CD14-positive monocyte (primary cell): Measurements from ENCODE around the gene DSTYK. TPM values are rescaled to one million over a fixed set of nuclear protein-coding genes. Genes with fewer than 3 reads are reported as not detected.

Experiments
- DNase-seq, 3 donors: peaks; one replicate each; pipeline ENCODE4 v3.0.0-alpha.2; 2011 to 2022
- H2AFZ ChIP-seq: 2 replicates; pipeline ENCODE4 v1.6.0; 2012; ENCODE audit warnings: mild to moderate bottlenecking, low read depth, low read length, inconsistent platforms; ENCODE audit not compliant: insufficient read depth, poor library complexity, severe bottlenecking
- H3K27ac ChIP-seq, 2 donors: 1 replicate in 1 of 2; 2 replicates in 1 of 2; pipeline ENCODE4 v1.5.1; 2012 to 2013; ENCODE audit warnings: low read length in 2 of 2, control low read depth in 1 of 2, inconsistent platforms in 1 of 2, low read depth in 1 of 2, mild to moderate bottlenecking in 1 of 2
- H3K27me3 ChIP-seq, 2 donors: one replicate each; pipeline versions ENCODE4 v1.6.0 to v1.6.1; 2011 to 2013; ENCODE audit warnings: low read length in 2 of 2; ENCODE audit not compliant: control insufficient read depth in 2 of 2, insufficient read depth in 2 of 2
- H3K36me3 ChIP-seq, 2 donors: replicated peaks in 1 of 2; 1 replicate in 1 of 2; 2 replicates in 1 of 2; pipeline versions ENCODE4 v1.5.1 to v1.6.1; 2012 to 2013; ENCODE audit warnings: low read length in 2 of 2, control low read depth in 1 of 2, inconsistent platforms in 1 of 2, mild to moderate bottlenecking in 1 of 2; ENCODE audit not compliant: insufficient read depth in 2 of 2, control insufficient read depth in 1 of 2
- H3K4me1 ChIP-seq, 2 donors: 1 replicate in 1 of 2; 2 replicates in 1 of 2; pipeline versions ENCODE4 v1.5.1 to v1.6.1; 2012 to 2013; ENCODE audit warnings: low read length in 2 of 2, control low read depth in 1 of 2, inconsistent platforms in 1 of 2, mild to moderate bottlenecking in 1 of 2, moderate library complexity in 1 of 2; ENCODE audit not compliant: insufficient read depth in 2 of 2, control insufficient read depth in 1 of 2
- H3K4me2 ChIP-seq: replicated peaks from 2 replicates; pipeline ENCODE3; 2012; ENCODE audit warnings: low read length, moderate library complexity, mild to moderate bottlenecking; ENCODE audit not compliant: poor library complexity, severe bottlenecking; ENCODE audit errors: extremely low read depth
- H3K4me3 ChIP-seq, 3 experiments: fragments of 200-600 bp in 1 of 3; sonication (generic) in 1 of 3; replicated peaks in 1 of 3; 1 replicate in 2 of 3; 2 replicates in 1 of 3; pipeline ENCODE4 v1.5.1; 2011 to 2013; ENCODE audit warnings: low read length in 3 of 3, mild to moderate bottlenecking in 3 of 3, control low read depth in 2 of 3, low read depth in 2 of 3, inconsistent platforms in 1 of 3, moderate library complexity in 1 of 3
- H3K79me2 ChIP-seq: 2 replicates; pipeline ENCODE4 v1.6.0; 2012; ENCODE audit warnings: mild to moderate bottlenecking, control low read depth, inconsistent platforms, low read length, moderate library complexity; ENCODE audit not compliant: insufficient read depth
- H3K9ac ChIP-seq: 2 replicates; pipeline ENCODE4 v1.6.0; 2017; ENCODE audit warnings: low read length, mild to moderate bottlenecking; ENCODE audit not compliant: insufficient read depth, poor library complexity, severe bottlenecking
- H3K9me3 ChIP-seq, 2 donors: replicated peaks in 1 of 2; 1 replicate in 1 of 2; 2 replicates in 1 of 2; pipeline versions ENCODE4 v1.5.1 to v1.6.1; 2012 to 2013; ENCODE audit warnings: low read length in 2 of 2, control low read depth in 1 of 2; ENCODE audit not compliant: control insufficient read depth in 1 of 2, insufficient read depth in 1 of 2
- H4K20me1 ChIP-seq: 2 replicates; pipeline ENCODE4 v1.6.0; 2012; ENCODE audit warnings: mild to moderate bottlenecking, low read length, control low read depth, moderate library complexity; ENCODE audit not compliant: insufficient read depth
- H3K27ac Mint-ChIP-seq, 7 donors: one replicate each; pipeline ENCODE4 v1.8.0; 2020; ENCODE audit warnings: mild to moderate bottlenecking in 7 of 7, mixed read lengths in 7 of 7, moderate library complexity in 6 of 7, inconsistent platforms in 2 of 7
- H3K27me3 Mint-ChIP-seq, 3 donors: one replicate each; pipeline ENCODE4 v1.8.0; 2021 to 2022; ENCODE audit warnings: low read depth in 3 of 3, mild to moderate bottlenecking in 3 of 3, mixed read lengths in 3 of 3, moderate library complexity in 3 of 3, inconsistent platforms in 1 of 3
- H3K36me3 Mint-ChIP-seq, 2 donors: one replicate each; pipeline ENCODE4 v1.8.0; 2020; ENCODE audit warnings: mixed read lengths in 2 of 2, inconsistent platforms in 1 of 2, mild to moderate bottlenecking in 1 of 2
- H3K4me1 Mint-ChIP-seq: one replicate; pipeline ENCODE4 v1.8.0; 2020; ENCODE audit warnings: mild to moderate bottlenecking, mixed read lengths
- H3K4me3 Mint-ChIP-seq, 2 donors: one replicate each; pipeline ENCODE4 v1.8.0; 2020; ENCODE audit warnings: mild to moderate bottlenecking in 2 of 2, mixed read lengths in 2 of 2, moderate library complexity in 1 of 2
- H3K9me3 Mint-ChIP-seq, 7 donors: one replicate each; pipeline ENCODE4 v1.8.0; 2020 to 2022; ENCODE audit warnings: mixed read lengths in 7 of 7, mild to moderate bottlenecking in 6 of 7, moderate library complexity in 6 of 7, inconsistent platforms in 2 of 7
- CTCF ChIP-seq: fragments of 200-600 bp; IDR thresholded peaks from one replicate; pipeline ENCODE4 v1.8.0; 2022; ENCODE audit warnings: antibody characterized with exemption, mild to moderate bottlenecking
- WGBS: methylation state at CpG from one replicate; pipeline ENCODE4 v1.1.5; 2013; ENCODE audit warnings: missing lambda C conversion rate; ENCODE audit not compliant: insufficient coverage; 5-methylcytosine and 5-hydroxymethylcytosine counted together
- intact Hi-C, 2 donors: fragments of 100-400 bp; cut with micrococcal nuclease; formaldehyde crosslinking; loops; one replicate each; pipeline versions ENCODE4 v1.15.0 to v1.15.1; 2023
- polyA plus RNA-seq, 3 donors: library from polyadenylated mRNA; depleted of rRNA in 1 of 3; unstranded in 2 of 3; stranded (reverse) in 1 of 3; fragments of 300-500 nt in 2 of 3; fragments of >200 nt in 1 of 3; fragmentation: Illumina TruSeq in 2 of 3; gene quantifications; 1 replicate in 2 of 3; 2 replicates in 1 of 3; pipeline ENCODE4 v1.2.3, GENCODE V29; 2012 to 2021

DSTYK gene
- polyA plus RNA-seq, 3 donors: 2.9 to 6.5 (median 3.8) TPM

GRCh38 chr1:205109711-205110110, 101.8 kb downstream of the DSTYK start:
- no peak for TF ChIP-seq CTCF
- no peak overlapping the region for H3K9ac ChIP-seq
- Mint-ChIP-seq H3K4me3 (no peak overlapping the region), H3K9me3 (peaks cover 0 to 3% (median 0%) of the 10 kb centered on the region in 7 donors), H3K4me1 (no peaks in the 10 kb centered on the region), H3K27me3 (no peaks in the 10 kb centered on the region), H3K27ac (peak overlapping the region in 1 of 7 donors; percentile 25), H3K36me3 (peaks cover 60 to 88% of the 10 kb centered on the region in 2 donors)
- no peaks in the 10 kb centered on the region for H3K4me1 ChIP-seq
- DNase-seq: no peak
- no peaks in the 10 kb centered on the region for H3K27me3 ChIP-seq
- no peak overlapping the region for H3K4me3 ChIP-seq
- no peak overlapping the region for H3K27ac ChIP-seq
- H3K36me3 ChIP-seq: peaks cover 74 to 95% of the 10 kb centered on the region in 2 donors
- H3K4me2 ChIP-seq: no peak overlapping the region
- intact Hi-C loops: no loop called here
- no peak overlapping the region for H2AFZ ChIP-seq
- peaks cover 8% of the 10 kb centered on the region for H4K20me1 ChIP-seq
- 100% methylated on average over 2 of the region's 5 CpGs for WGBS
- no peaks in the 10 kb centered on the region for H3K9me3 ChIP-seq
- peaks cover 9% of the 10 kb centered on the region for H3K79me2 ChIP-seq

GRCh38 chr1:205109269-205109668, 102.2 kb downstream of the DSTYK start:
- H3K9ac ChIP-seq: no peak overlapping the region
- Mint-ChIP-seq H3K27me3 (no peaks in the 10 kb centered on the region), H3K9me3 (peaks cover 0 to 3% (median 0%) of the 10 kb centered on the region in 7 donors), H3K27ac (no peak overlapping the region), H3K4me1 (no peaks in the 10 kb centered on the region), H3K4me3 (no peak overlapping the region), H3K36me3 (peaks cover 61 to 89% of the 10 kb centered on the region in 2 donors)
- intact Hi-C loops: no loop called here
- H3K36me3 ChIP-seq: peaks cover 74 to 95% of the 10 kb centered on the region in 2 donors
- DNase-seq: no peak
- no CpG with 5 or more reads among the region's 1 CpG for WGBS
- no peak overlapping the region for H3K4me2 ChIP-seq
- no peak overlapping the region for H3K27ac ChIP-seq
- no peaks in the 10 kb centered on the region for H3K4me1 ChIP-seq
- H3K27me3 ChIP-seq: no peaks in the 10 kb centered on the region
- H4K20me1 ChIP-seq: peaks cover 5% of the 10 kb centered on the region
- no peaks in the 10 kb centered on the region for H3K9me3 ChIP-seq
- no peak overlapping the region for H2AFZ ChIP-seq
- TF ChIP-seq CTCF: no peak
- H3K79me2 ChIP-seq: peaks cover 8% of the 10 kb centered on the region
- H3K4me3 ChIP-seq: no peak overlapping the region
